Ishikawa (cell line): Measurements from ENCODE around the gene PTPN11.

ENCODE experiments used
- CREB1 ChIP-seq: IDR thresholded peaks from 2 replicates; pipeline ENCODE4 v1.6.1; 2012; ENCODE audit warnings: low read depth
- EGR1 ChIP-seq: IDR thresholded peaks from 2 replicates; pipeline ENCODE4 v1.6.1; 2012
- EP300 ChIP-seq: IDR thresholded peaks from 2 replicates; pipeline ENCODE4 v1.6.1; 2012; ENCODE audit warnings: borderline replicate concordance
- FOXM1 ChIP-seq: IDR thresholded peaks from 2 replicates; pipeline ENCODE4 v1.6.1; 2012; ENCODE audit warnings: low read depth, borderline replicate concordance
- MAX ChIP-seq: IDR thresholded peaks from 2 replicates; pipeline ENCODE4 v1.6.1; 2012
- NFIC ChIP-seq: IDR thresholded peaks from 2 replicates; pipeline ENCODE4 v1.6.1; 2012
- RAD21 ChIP-seq: IDR thresholded peaks from 2 replicates; pipeline ENCODE4 v1.6.1; 2012; ENCODE audit warnings: low read depth
- REST ChIP-seq: IDR thresholded peaks from 2 replicates; pipeline ENCODE4 v1.6.1; 2012; ENCODE audit warnings: low read depth, mild to moderate bottlenecking
- TAF1 ChIP-seq: IDR thresholded peaks from 2 replicates; pipeline ENCODE4 v1.6.1; 2012; ENCODE audit warnings: low read depth, mild to moderate bottlenecking
- TCF12 ChIP-seq: IDR thresholded peaks from 2 replicates; pipeline ENCODE4 v1.6.1; 2012; ENCODE audit warnings: low read depth
- TEAD4 ChIP-seq: IDR thresholded peaks from 2 replicates; pipeline ENCODE4 v1.6.1; 2012
- USF1 ChIP-seq: IDR thresholded peaks from 2 replicates; pipeline ENCODE4 v1.6.1; 2012
- YY1 ChIP-seq: IDR thresholded peaks from 2 replicates; pipeline ENCODE4 v1.6.1; 2012; ENCODE audit warnings: low read depth

- TF ChIP-seq MAX (no peak), EP300 (no peak), TAF1 (no peak), NFIC (no peak), RAD21 (no peak), REST (no peak), TCF12 (no peak), EGR1 (no peak), YY1 (no peak), TEAD4 (no peak), FOXM1 (no peak), USF1 (no peak), CREB1 (no peak)
Observed at GRCh38 chr12:112518365-112518735, 99.6 kb downstream of the PTPN11 start.
